ENCODE measurements around the gene RPL5.

Gene RPL5

DNA sequence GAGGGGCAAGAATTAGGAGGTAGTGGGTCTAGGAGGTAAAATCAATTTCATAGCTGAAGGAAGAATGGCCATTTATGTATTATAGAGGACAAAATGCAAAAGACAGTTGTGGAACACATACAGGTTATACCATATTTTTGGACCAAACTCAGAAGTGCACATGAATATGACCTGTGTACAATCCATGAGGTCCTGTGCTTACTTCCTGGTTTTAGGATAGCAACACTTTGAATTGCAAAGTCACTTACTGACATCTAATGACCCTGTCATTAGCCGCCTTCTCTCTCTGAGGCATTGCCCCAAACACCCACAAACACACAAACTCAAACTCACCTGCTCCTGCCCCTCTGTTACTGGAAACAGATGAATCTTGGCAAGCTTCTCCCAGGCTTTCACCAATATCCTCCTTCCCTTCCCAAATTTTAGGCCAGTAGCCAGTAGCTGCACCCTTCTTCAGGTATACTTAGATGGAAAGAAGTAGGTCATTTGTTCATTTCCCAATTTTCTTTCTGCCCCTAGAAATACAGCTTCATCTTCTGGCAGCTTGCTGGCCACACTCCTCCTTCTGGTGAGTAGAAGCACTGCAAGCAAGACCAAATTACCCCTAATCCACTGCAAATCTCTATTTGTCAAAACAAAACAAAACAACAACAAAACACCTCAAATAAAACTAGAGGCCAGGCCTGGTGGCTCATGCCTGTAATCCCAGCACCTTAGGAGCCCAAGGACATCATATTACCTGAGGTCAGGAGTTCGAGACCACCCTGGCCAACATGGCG, 13.7 kb upstream of the RPL5 start:
- in situ Hi-C loops (cut with MboI; ENCODE audit: low sequenced_read_pairs) = no loop called here

- in situ Hi-C loops (cut with MboI; ENCODE audit: low sequenced_read_pairs) = no loop called here
Measured at GRCh38 chr1:92820024-92820423, 11.8 kb upstream of the RPL5 start.

GRCh38 chr1:92820551-92820950, 11.3 kb upstream of the RPL5 start:
- in situ Hi-C loops (cut with MboI; ENCODE audit: low sequenced_read_pairs) = no loop called here

DNA sequence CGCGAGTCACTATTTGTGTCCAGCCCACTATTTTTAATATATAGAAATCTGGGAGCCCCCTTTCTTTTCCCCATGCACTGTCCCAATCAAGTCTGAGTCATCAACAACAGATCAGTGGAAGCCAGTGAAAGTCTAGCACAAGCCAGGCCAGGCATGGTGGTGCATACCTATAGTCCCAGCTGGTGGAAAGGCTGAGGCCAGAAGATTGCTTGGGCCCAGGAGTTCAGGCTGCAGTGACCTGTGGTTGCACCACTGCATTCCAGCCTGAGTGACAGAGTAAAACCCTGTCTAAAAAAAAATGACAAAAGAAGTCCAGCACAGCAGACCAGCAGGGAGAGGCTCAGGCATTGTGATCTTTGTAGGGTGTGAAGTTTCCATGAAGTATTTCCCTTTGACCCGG, 9.0 kb upstream of the RPL5 start:
- in situ Hi-C loops (cut with MboI; ENCODE audit: low sequenced_read_pairs) = no loop called here

DNA sequence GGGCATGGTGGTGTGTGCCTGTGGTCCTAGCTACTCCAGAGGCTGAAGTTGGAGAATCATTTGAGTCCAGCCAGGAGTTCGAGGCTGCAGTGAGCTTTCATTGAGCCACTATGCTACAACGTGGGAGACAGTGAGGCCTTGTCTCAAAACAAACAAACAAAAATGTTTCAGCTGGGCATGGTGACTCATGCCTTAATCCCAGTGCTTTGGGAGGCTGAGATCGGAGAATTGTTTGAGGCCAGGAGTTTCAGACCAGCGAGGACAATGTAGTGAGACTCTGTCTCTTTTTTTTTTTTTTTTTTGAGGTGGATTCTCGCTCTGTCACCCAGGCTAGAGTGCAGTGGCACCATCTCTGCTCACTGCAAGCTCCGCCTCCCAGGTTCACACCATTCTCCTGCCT, 5.0 kb upstream of the RPL5 start:
- in situ Hi-C loops (cut with MboI; ENCODE audit: low sequenced_read_pairs) = no loop called here

DNA sequence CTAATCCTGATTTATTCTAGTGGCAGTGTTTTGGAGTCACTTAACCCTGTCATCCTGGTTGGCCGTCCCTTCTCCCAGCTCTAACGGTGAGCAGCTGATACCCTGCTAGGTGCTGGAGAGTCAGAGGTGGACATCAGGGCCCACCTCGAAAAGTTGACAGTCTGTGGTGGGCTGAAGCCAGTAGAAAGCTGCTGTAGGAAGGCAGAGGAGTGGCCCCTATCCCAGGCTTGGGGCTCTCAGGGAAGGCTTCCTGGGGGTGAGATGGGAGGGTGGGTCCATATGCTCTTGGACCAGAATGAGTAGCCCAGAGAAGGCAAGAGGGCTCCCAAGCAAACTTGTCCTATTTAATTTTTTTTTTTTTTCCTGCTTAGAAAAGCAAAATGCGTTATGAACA, 475 bp upstream of the RPL5 start:
- in situ Hi-C loops (cut with MboI; ENCODE audit: low sequenced_read_pairs) = no loop called here

- in situ Hi-C loops (cut with MboI; ENCODE audit: low sequenced_read_pairs) = no loop called here
Measured at GRCh38 chr1:92832537-92833114, 786 bp downstream of the RPL5 start.

- in situ Hi-C loops (cut with MboI; ENCODE audit: low sequenced_read_pairs) = no loop called here
Measured at GRCh38 chr1:92833840-92834239, 2.0 kb downstream of the RPL5 start.

- in situ Hi-C loops (cut with MboI; ENCODE audit: low sequenced_read_pairs) = no loop called here
Measured at GRCh38 chr1:92834617-92835016, 2.8 kb downstream of the RPL5 start.

GRCh38 chr1:92837062-92837461, 5.2 kb downstream of the RPL5 start:
- in situ Hi-C loops (cut with MboI; ENCODE audit: low sequenced_read_pairs) = no loop called here

DNA sequence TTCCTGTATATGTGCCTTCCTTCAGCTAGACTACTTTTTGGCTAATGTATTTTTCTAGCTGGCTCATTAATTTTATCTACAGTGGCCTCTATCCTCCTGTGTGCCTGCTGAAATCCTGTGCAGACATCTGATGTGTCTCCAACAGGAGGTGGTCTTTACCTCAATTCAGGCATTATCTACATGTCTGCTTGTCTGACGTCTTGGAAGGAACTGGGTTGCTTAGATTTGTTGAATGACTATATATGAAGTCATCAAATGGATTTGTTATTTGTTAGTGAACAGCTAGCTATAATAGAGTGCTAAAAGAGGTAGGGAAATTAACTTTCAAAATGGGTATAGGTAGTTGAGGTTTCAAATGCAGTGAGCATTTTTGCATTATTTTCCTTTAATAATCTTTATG, 6.7 kb downstream of the RPL5 start:
- in situ Hi-C loops (cut with MboI; ENCODE audit: low sequenced_read_pairs) = no loop called here

- in situ Hi-C loops (cut with MboI; ENCODE audit: low sequenced_read_pairs) = no loop called here
Measured at GRCh38 chr1:92839442-92839841, 7.6 kb downstream of the RPL5 start.

DNA sequence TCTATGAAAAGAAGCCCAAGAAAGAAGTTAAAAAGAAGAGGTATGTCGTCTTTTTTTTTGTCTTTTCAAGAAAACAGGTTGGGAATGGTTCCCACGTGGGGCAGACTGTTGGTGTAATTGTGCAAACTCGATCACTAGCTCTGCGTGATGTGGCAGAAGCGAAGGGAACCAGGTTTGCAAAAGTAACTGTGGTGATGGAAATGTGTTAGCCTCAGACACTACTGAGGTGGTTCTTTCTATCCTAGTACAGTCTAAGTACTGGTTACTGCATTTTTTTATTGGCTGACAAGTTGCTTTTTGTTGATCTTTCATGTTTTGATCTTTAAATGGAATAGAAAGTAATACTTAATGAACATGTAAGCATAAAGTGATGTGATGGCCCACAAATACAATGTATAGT, 8.8 kb downstream of the RPL5 start:
- in situ Hi-C loops (cut with MboI; ENCODE audit: low sequenced_read_pairs) = no loop called here

DNA sequence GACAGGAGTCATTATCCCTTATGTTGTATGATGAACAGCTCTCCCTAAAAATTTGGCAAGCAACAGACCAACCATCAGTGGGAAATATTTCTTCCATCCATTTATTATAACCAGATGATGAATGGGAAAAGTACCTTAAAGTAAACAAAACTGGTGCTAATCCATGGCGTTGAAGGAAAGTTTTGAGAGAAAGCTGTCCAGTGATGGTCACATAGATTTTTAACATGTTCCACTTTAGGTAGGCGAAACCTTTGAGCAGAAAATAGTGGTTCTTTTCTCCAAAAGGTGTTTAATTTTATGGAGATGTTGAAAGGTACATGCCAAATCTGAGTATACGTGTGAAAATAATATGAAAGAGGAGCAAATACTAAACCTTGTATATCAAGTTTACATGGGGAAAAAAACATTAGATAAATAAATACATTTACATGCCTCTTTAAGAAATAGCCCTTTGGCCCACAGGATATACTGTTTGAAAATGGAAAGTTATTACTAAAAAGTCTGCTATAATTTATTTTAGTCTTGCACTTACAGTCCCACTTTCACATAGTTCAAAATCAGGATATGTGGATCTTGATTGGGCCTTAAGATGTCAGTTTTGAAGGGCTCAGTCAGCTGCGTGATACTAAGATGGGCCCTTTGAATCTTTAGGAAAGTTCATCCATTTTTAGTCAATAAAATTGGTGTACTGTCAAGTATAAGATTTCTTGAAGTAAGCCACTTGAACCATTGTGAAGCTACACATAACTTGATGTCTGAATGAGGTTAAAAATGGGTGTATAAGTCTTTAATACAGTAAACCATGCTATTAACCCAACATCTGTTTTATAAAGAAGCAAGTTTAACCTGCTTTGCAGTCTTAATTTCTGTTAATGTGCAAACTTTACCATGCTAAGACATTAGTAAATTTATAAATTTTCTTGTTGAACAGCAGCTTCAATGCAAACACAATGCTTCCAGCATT, 10.5 kb downstream of the RPL5 start:
- in situ Hi-C loops (cut with MboI; ENCODE audit: low sequenced_read_pairs) = no loop called here

GRCh38 chr1:92843046-92843423, 11.2 kb downstream of the RPL5 start:
- in situ Hi-C loops (cut with MboI; ENCODE audit: low sequenced_read_pairs) = no loop called here

- in situ Hi-C loops (cut with MboI; ENCODE audit: low sequenced_read_pairs) = no loop called here
Measured at GRCh38 chr1:92843429-92844352, 11.9 kb downstream of the RPL5 start.

DNA sequence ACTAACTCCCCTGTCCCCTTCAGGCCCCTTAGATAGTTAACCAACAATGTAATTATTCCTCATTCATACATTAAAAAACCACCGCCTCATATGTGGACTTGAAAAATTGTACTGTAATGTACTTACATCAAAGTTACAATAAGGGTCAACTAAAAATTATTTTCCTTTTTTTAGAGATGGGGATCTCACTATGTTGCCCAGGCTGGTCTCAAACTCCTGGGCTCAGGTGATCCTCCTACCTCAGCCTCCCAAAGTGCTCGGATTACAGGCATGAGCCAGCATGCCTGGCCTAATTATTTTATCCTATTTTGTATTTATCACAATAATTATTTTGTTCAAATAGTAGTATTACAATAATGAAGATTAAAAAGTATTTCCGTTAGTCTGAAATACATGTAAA, 12.6 kb downstream of the RPL5 start:
- in situ Hi-C loops (cut with MboI; ENCODE audit: low sequenced_read_pairs) = no loop called here

DNA sequence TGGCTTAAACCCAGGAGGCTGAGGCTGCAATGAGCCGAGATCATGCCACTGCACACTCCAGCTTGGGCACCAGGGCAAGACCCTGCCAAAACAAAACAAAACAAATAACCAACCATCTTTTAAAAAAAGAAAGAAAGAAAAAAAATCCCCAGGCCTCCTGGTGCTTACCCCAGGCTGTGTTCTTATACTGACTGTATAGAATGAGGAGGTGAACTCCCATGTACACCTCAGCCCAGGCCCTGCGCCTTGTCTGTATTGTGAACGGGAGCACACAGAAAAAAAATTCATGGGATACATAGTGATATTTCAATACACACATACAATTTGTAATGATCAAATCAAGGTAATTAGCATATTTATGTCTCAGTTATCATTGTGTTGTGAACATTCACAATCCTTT, 14.1 kb downstream of the RPL5 start:
- in situ Hi-C loops (cut with MboI; ENCODE audit: low sequenced_read_pairs) = no loop called here

GRCh38 chr1:92848201-92848600, 16.4 kb downstream of the RPL5 start:
- in situ Hi-C loops (cut with MboI; ENCODE audit: low sequenced_read_pairs) = no loop called here

DNA sequence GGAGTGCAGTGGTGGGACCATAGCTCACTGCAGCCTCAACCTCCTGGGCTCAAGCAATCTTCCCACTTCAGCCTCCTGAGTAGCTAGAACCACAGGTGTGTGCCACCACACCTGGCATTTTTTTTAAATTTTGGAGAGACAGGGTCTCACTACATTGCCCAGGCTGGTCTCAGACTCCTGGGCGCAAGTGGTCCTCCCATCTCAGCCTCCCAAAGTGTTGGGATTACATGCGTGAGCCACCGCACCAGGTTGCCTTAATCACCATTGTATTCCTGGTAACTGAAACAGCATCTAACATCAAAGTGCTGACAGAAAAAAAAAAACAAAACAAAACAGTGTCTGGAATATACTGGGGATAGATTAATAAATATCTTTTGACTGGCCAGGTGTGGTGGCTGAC, 18.2 kb downstream of the RPL5 start:
- in situ Hi-C loops (cut with MboI; ENCODE audit: low sequenced_read_pairs) = loop anchor here (25.0 kb wide), 1 partner anchor 112 kb away; the partner anchor contains the start of gene DIPK1A

DNA sequence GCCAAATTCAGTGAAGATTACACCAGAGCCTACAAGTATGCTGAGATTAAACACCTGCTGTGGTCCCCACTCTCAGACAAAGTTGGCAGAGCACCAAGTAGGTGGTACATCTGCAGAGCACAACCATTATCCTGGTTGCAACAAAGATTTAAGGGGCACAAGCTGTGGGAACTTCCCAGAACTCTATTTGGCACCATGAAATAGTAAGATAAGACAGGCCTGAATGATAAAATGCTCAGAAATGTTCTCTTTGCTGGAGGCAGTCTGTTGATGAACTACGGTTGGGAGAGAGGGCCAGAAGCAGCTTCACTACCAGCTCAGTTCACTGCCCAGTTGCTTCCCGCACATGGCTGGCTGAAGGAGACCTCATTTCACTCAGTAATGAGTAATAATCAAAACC, 19.9 kb downstream of the RPL5 start:
- in situ Hi-C loops (cut with MboI; ENCODE audit: low sequenced_read_pairs) = loop anchor here (25.0 kb wide), 1 partner anchor 111 kb away; the partner anchor contains the start of gene DIPK1A
